Measurements from ENCODE around the gene EXD3.
A peak's percentile ranks its signal among the peaks of the same experiment; 100 is the strongest.
"Not testable (repeated sequence)": the region's sequence is repeated elsewhere in the genome, so short reads cannot be mapped to it uniquely, and the experiment has no call there.

Gene EXD3

DNA sequence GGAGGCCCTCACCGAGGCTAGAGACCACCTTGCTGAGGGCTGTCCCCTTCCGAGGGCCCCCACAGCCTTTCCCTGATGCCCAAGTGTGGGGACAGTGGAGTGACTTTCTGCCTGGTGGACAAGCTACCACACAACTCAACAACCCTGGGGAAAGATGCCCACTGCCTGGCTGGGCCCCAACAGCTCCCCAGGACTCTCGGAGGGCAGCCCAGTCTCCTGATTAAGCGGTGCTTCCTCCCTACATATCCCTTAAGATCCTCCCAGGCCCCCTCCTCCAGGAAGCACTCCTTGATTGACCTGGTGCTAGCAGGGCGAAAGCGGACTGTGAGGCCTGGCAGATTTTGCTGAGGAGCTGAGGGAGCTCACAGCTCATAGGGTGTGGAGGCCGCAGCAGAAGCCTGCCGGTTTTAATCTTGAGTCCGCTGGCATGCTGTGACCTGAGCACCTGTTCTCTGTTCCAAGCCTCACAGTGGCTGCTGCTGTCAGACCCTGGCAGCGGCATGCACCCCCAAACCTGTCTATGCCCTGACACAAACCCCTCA lies 34.0 kb upstream of the EXD3 start:
- Histone ChIP-seq H3K9me3 (ENCODE audit: control insufficient read depth, low read length) (no peaks in the 10 kb centered on the region), H3K4me1 (ENCODE audit: control insufficient read depth, insufficient read depth, low read length) (peaks cover 29% of the 10 kb centered on the region), H3K9ac (ENCODE audit: low read length) (peak overlapping the region; percentile 27), H3K4me3 (ENCODE audit: low read length) (peak overlapping the region; percentile 20), H3K36me3 (ENCODE audit: control insufficient read depth, insufficient read depth, low read length, severe bottlenecking) (peaks cover 22% of the 10 kb centered on the region), H3K27me3 (replicated peaks; ENCODE audit: control insufficient read depth, insufficient read depth, low read length) (no peaks in the 10 kb centered on the region)
- no peak for DNase-seq (ENCODE audit: low read depth)

DNA sequence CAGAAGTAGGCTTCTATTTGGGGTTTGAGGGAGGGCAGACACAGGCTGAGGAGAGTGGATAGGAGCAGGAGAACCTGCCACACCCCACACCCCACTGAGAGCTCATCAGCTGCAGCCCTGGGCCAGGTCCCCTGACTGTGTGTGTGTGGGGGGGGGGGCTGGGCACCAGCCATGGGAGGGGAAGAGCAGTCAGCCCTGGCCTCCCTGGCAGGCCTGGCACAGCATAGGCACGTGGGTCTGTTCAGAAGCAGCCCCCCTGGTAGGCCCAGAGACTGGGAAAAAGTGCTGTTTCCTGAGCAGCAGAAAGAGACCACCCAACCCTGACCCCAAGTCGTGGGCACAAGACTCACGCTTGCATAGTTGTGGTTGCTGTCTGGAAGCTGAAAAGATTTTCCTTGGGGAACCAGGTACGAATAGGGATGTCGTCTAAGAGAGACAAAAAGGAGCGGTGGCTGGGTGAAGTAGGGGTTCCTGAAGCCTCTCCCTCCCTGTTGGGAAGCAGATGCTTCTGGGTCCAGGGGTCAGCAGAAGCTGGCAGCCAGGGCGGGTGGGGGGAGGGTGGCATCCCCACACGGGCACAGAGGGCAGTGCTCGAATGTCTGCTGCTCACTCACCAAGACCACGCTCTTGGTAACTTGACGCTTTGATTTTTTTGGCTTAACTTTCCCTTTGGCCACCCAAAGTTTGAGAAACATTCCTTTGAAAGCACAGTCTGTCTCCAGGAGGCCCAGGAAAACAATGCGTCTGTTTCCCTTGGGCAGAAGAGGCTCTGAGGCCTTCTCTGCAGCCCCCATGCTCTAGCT lies 33.3 kb upstream of the EXD3 start:
- Histone ChIP-seq H3K4me1 (ENCODE audit: control insufficient read depth, insufficient read depth, low read length) (peaks cover 29% of the 10 kb centered on the region), H3K27me3 (replicated peaks; ENCODE audit: control insufficient read depth, insufficient read depth, low read length) (no peaks in the 10 kb centered on the region), H3K9ac (ENCODE audit: low read length) (peak overlapping the region; percentile 27), H3K4me3 (ENCODE audit: low read length) (peak overlapping the region; percentile 20), H3K36me3 (ENCODE audit: control insufficient read depth, insufficient read depth, low read length, severe bottlenecking) (peaks cover 22% of the 10 kb centered on the region), H3K9me3 (ENCODE audit: control insufficient read depth, low read length) (no peaks in the 10 kb centered on the region)
- peak; percentile 81 for DNase-seq (ENCODE audit: low read depth)

DNA sequence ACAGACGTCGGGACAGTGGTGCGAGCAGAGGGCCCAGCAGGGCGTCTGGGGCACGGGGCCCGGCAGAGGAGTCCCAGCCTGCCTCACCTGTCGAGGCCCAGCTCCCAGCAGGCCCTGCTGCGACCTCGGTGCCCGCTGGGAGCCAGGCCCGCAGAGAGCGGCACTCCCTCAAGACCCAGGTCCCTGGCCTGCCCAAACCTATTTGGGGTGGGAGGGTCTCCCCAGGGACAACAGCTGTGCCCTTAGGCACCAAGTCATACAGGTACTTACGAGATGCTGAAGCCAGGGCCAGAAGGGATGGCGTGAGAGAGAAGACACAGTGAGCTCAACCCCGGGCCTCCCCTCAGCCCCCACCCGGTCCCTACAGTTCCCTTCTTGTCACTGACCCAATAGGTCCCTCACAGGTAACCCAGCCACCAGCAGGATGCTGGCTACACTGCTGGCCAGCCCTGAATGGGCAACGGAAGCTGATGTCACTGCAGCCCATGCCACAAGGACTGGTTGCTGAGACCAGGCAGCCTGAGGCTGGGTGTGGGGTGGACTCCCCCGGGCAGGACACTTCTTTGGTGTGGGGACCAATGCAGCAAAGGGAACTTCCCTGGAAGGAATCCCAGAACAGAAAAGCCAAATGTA lies 32.5 kb upstream of the EXD3 start:
- Histone ChIP-seq H3K36me3 (ENCODE audit: control insufficient read depth, insufficient read depth, low read length, severe bottlenecking) (peaks cover 17% of the 10 kb centered on the region), H3K4me3 (ENCODE audit: low read length) (no peak overlapping the region)
- DNase-seq (ENCODE audit: low read depth): no peak

DNA sequence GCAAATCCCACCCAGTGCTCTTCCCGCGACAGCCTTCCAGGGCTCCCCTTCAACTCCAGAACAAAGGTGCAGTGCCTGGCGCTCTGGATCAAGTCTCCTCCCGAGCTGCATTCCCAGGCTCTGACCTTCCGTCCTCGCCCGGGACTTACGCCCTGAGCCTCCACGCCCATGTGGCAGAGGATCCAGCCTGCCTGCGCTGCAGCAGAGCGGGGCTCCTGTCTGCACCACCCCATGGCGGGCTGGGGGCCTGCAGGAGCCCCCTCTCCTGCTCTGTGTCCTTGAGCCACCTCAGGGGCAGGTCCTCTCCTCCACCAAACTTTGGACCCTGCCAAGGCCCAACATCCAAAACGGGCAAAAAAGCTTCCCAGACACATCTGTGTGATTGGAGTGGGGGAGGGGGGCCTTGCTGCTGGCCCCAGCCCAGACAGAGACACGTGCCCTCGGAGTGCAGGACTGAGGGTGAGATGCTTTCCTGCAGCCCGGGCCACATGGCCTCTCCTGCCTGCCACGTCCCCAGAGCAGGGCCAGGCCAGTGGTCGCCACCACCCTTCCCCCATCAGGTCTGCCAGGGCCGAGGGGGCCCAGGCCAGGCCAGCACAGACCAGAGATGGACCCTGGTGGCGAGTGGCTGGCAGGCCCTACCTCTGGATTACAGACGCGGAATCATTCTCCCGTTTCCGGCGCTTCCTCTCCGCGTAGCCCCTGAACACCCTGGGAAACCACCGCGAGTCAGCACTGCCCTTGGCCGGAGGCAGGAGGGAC lies 31.8 kb upstream of the EXD3 start:
- H3K36me3 ChIP-seq (ENCODE audit: control insufficient read depth, insufficient read depth, low read length, severe bottlenecking): peaks cover 19% of the 10 kb centered on the region
- H3K9me3 ChIP-seq (ENCODE audit: control insufficient read depth, low read length): no peaks in the 10 kb centered on the region
- H3K9ac ChIP-seq (ENCODE audit: low read length): peak overlapping the region; percentile 51
- H3K27me3 ChIP-seq (replicated peaks; ENCODE audit: control insufficient read depth, insufficient read depth, low read length): no peaks in the 10 kb centered on the region
- peak overlapping the region; percentile 69 for H3K4me3 ChIP-seq (ENCODE audit: low read length)
- peaks cover 29% of the 10 kb centered on the region for H3K4me1 ChIP-seq (ENCODE audit: control insufficient read depth, insufficient read depth, low read length)
- no peak for DNase-seq (ENCODE audit: low read depth)

More for the DNA sequence above, 32.5 kb upstream of the EXD3 start:
- no peaks in the 10 kb centered on the region for H3K27me3 ChIP-seq (replicated peaks; ENCODE audit: control insufficient read depth, insufficient read depth, low read length)
- no peaks in the 10 kb centered on the region for H3K9me3 ChIP-seq (ENCODE audit: control insufficient read depth, low read length)
- H3K4me1 ChIP-seq (ENCODE audit: control insufficient read depth, insufficient read depth, low read length): peaks cover 29% of the 10 kb centered on the region
- peak overlapping the region; percentile 51 for H3K9ac ChIP-seq (ENCODE audit: low read length)

DNA sequence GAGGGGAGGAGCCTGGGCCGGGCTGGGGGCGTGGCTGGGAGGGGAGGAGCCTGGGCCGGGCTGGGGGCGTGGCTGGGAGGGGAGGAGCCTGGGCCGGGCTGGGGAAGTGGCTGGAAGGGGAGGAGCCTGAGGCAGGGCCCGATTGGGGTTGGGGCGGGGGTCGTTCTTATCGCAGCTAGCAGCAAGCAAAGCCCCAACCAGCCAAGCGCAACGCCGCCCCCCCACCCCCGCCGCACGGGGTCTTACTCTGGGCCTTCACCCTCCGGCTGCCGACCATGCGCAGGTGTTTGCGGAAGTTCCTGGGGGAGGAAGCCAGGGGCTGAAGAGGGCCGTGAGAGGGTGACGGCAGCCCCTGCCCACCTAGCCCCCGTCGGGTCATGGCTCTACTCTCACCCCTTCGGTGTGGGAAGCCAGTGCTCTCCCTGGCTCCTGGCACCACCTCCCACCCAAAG lies 31.2 kb upstream of the EXD3 start:
- peak overlapping the region; percentile 69 for H3K4me3 ChIP-seq (ENCODE audit: low read length)
- H3K4me1 ChIP-seq (ENCODE audit: control insufficient read depth, insufficient read depth, low read length): peaks cover 25% of the 10 kb centered on the region
- H3K9ac ChIP-seq (ENCODE audit: low read length): peak overlapping the region; percentile 51
- H3K27me3 ChIP-seq (replicated peaks; ENCODE audit: control insufficient read depth, insufficient read depth, low read length): no peaks in the 10 kb centered on the region
- H3K36me3 ChIP-seq (ENCODE audit: control insufficient read depth, insufficient read depth, low read length, severe bottlenecking): peaks cover 25% of the 10 kb centered on the region
- H3K9me3 ChIP-seq (ENCODE audit: control insufficient read depth, low read length): no peaks in the 10 kb centered on the region
- DNase-seq (ENCODE audit: low read depth): peak; percentile 45

DNA sequence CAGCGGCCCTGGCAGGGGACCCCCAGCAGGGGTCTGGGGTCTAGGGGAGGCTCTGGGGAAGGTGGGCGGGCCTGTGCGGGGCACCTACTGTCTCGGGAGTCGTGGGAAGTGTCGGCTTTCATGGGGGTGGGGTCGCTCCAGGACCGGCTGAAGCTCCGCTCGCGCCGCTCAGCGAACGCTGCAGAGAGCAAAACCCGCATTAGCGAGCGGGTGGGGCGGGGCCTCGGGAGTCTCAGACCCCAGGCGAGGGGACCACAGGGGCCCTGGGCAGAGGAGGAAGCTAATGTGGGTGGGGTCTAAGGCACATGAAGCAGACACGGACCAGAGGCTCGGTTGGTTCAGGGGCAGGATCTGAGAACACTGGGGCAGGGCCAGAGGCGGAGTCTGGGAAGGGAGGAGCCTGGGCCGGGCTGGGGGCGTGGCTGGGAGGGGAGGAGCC lies 30.7 kb upstream of the EXD3 start:
- Histone ChIP-seq H3K36me3 (ENCODE audit: control insufficient read depth, insufficient read depth, low read length, severe bottlenecking) (peaks cover 29% of the 10 kb centered on the region), H3K4me1 (ENCODE audit: control insufficient read depth, insufficient read depth, low read length) (peaks cover 25% of the 10 kb centered on the region), H3K4me3 (ENCODE audit: low read length) (no peak overlapping the region), H3K9me3 (ENCODE audit: control insufficient read depth, low read length) (no peaks in the 10 kb centered on the region), H3K27me3 (replicated peaks; ENCODE audit: control insufficient read depth, insufficient read depth, low read length) (no peaks in the 10 kb centered on the region), H3K9ac (ENCODE audit: low read length) (no peak overlapping the region)
- DNase-seq (ENCODE audit: low read depth): peak; percentile 65

DNA sequence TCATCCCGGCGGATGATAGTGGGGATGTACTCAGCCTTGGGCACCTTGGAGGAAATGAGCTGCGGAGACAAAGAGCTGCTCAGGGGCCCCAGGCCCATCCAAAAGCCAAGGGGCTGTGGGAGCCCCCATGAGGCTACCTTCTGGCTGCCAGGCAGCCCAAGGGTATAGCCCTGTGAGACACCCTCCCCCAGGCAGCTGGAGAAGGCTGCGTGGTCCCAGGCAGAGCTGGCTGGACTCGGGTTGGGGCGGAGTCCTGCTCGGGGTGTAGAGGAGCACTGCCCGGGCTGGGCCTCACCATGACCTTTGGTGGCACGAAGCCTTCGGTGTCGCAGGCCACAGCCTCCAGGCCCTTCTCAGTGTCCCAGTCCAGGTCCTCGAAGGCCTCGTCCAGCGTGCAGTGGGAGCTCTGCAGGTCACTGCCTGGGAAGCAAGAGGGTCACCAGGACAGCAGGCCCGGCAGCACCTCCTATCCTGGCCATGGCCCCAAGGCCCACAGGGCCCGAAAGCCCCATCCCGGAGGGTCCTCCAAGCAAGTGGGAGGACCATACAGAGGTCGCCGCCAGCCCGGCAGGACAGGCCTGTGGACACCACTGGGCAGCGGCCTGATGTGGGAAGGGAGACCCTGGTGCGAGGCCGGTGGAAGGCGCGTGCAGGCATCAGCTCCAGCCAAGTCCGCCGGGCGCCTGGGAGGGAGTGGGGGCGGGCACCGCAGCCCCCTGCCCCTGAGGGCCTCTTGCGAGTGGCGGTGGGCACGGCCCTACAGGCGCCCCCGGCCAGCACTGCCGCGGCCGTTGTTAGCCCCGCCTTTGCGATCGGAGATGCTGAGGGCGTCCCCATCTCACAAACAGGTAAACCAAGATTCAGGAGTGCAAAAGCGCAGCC lies 30.0 kb upstream of the EXD3 start:
- Histone ChIP-seq H3K27me3 (replicated peaks; ENCODE audit: control insufficient read depth, insufficient read depth, low read length) (no peaks in the 10 kb centered on the region), H3K36me3 (ENCODE audit: control insufficient read depth, insufficient read depth, low read length, severe bottlenecking) (peaks cover 29% of the 10 kb centered on the region), H3K9me3 (ENCODE audit: control insufficient read depth, low read length) (no peaks in the 10 kb centered on the region), H3K4me1 (ENCODE audit: control insufficient read depth, insufficient read depth, low read length) (peaks cover 25% of the 10 kb centered on the region), H3K4me3 (ENCODE audit: low read length) (no peak overlapping the region), H3K9ac (ENCODE audit: low read length) (no peak overlapping the region)
- no peak for DNase-seq (ENCODE audit: low read depth)

DNA sequence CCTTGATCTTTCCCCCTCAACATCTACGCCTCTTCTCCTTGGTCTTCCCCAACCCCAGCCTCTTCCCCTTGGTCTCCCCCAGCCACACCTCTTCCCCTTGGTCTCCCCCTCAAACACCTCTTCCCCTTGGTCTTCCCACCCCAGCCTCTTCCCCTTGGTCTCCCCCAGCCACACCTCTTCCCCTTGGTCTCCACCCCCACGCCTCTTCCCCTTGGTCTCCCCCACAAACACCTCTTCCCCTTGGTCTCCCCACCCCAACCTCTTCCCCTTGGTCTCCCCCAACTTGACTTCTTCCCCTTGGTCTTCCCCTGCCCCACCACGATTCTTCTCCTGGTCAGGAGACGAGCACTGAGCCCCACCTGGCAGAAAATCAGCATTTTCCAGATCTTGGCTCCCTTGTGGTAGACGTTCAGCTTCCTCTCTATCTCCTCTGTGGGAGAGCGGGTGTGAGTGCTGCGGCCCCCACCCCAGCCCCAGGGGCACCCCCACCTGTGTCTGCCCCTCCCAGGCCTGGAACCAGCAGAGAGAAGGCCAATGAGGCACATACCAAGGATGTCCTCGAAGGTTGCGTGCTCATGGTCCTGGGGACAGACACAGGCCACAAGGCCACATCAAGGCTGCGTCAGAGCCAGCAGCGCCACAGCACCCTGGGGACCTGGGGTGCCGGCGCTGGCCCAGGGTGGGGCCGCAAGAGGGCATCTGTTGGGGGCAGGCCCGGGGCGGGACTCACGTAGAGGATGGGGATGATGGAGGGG lies 29.2 kb upstream of the EXD3 start:
- peaks cover 25% of the 10 kb centered on the region for H3K36me3 ChIP-seq (ENCODE audit: control insufficient read depth, insufficient read depth, low read length, severe bottlenecking)
- H3K9ac ChIP-seq (ENCODE audit: low read length): no peak overlapping the region
- H3K27me3 ChIP-seq (replicated peaks; ENCODE audit: control insufficient read depth, insufficient read depth, low read length): no peaks in the 10 kb centered on the region
- no peak for DNase-seq (ENCODE audit: low read depth)
- H3K4me1 ChIP-seq (ENCODE audit: control insufficient read depth, insufficient read depth, low read length): peaks cover 27% of the 10 kb centered on the region
- H3K4me3 ChIP-seq (ENCODE audit: low read length): no peak overlapping the region
- H3K9me3 ChIP-seq (ENCODE audit: control insufficient read depth, low read length): no peaks in the 10 kb centered on the region

DNA sequence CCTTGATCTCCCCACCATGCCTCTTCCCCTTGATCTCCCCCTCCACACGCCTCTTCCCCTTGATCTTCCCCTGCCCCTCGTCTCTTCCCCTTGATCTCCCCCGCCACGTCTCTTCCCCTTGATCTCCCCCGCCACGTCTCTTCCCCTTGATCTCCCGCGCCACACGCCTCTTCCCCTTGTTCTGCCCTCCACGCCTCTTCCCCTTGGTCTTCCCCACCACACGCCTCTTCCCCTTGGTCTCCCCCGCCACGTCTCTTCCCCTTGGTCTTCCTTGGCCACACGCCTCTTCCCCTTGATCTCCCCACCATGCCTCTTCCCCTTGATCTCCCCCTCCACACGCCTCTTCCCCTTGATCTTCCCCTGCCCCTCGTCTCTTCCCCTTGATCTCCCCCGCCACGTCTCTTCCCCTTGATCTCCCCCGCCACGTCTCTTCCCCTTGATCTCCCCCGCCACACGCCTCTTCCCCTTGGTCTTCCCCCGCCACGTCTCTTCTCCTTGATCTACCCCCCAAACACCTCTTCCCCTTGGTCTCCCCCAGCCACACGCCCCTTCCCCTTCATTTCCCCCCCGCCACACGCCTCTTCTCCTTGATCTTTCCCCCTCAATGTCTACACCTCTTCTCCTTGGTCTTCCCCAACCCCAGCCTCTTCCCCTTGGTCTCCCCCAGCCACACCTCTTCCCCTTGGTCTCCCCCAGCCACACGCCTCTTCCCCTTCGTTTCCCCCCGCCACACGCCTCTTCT lies 28.5 kb upstream of the EXD3 start:
- H3K4me3 ChIP-seq (ENCODE audit: low read length); H3K9ac ChIP-seq (ENCODE audit: low read length); DNase-seq (ENCODE audit: low read depth); H3K27me3 ChIP-seq (replicated peaks; ENCODE audit: control insufficient read depth, insufficient read depth, low read length); H3K9me3 ChIP-seq (ENCODE audit: control insufficient read depth, low read length): not testable (repeated sequence)
- Histone ChIP-seq H3K4me1 (ENCODE audit: control insufficient read depth, insufficient read depth, low read length) (peaks cover 28% of the 10 kb centered on the region), H3K36me3 (ENCODE audit: control insufficient read depth, insufficient read depth, low read length, severe bottlenecking) (peaks cover 22% of the 10 kb centered on the region)

Measured in adipocyte (in vitro differentiated cells).